Tibial artery (tissue), 4 donors: ENCODE data around the gene SNRPD2.

Experiments used
- DNase-seq, 2 donors: peaks; one replicate each; pipeline ENCODE4 v3.0.0-alpha.2; 2019
- H3K27ac ChIP-seq, 2 donors: fragments of 200-600 bp; sonication (generic) in 1 of 2; 1 replicate in 1 of 2; 2 replicates in 1 of 2; pipeline ENCODE4 v1.5.1; 2018 to 2019; ENCODE audit warnings: mild to moderate bottlenecking in 1 of 2
- H3K27me3 ChIP-seq, 2 donors: fragments of 200-600 bp; sonication (generic) in 1 of 2; one replicate each; pipeline versions ENCODE4 v1.5.1 to v1.6.0; 2016 to 2019
- H3K36me3 ChIP-seq, 3 donors: fragments of 200-600 bp; sonication (generic) in 2 of 3; one replicate each; pipeline ENCODE4 v1.5.1; 2016 to 2019; ENCODE audit warnings: mild to moderate bottlenecking in 2 of 3
- H3K4me1 ChIP-seq, 4 donors: fragments of 200-600 bp; sonication (generic) in 2 of 4; 1 replicate in 3 of 4; 2 replicates in 1 of 4; pipeline ENCODE4 v1.5.1; 2016 to 2019
- H3K4me3 ChIP-seq, 2 donors: fragments of 200-600 bp; sonication (generic) in 1 of 2; 1 replicate in 1 of 2; 2 replicates in 1 of 2; pipeline ENCODE4 v1.5.1; 2018 to 2019; ENCODE audit warnings: mild to moderate bottlenecking in 2 of 2
- H3K9me3 ChIP-seq, 3 donors: fragments of 200-600 bp; sonication (generic) in 1 of 3; one replicate each; pipeline ENCODE4 v1.5.1; 2016 to 2019
- intact Hi-C: fragments of 100-400 bp; cut with DNase I; formaldehyde crosslinking; loops from one replicate; pipeline ENCODE4 v1.15.0; 2023; ENCODE audit warnings: low total_unique reads
- TF ChIP-seq, protein P1 (sequence below), 2 experiments: fragments of 200-600 bp in 1 of 2; fragments of 450-650 bp in 1 of 2; IDR thresholded peaks; one replicate each; pipeline ENCODE4 v1.5.1; 2017 to 2019; ENCODE audit warnings: antibody characterized with exemption in 2 of 2, mild to moderate bottlenecking in 1 of 2, moderate library complexity in 1 of 2

Gene SNRPD2

DNA sequence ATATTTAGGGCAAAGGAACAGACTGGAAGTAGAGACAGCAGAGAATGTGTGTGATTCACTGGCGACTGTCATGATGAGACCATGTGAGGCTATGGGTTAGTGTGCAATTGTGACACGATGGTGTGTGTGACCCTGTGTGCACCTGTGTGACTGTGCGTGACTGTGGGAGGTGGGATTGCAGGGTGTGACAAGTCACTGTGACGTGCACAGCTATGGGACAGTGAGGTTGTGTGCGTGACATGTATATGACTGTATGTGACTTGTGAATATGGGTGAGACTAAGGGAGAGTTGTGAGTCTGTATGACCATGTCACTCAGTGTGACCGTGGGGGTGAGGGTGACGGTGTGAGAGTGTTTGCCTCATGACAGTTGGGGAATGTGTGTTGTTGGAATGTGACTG is 27.2 kb downstream of the SNRPD2 start:
- H3K36me3 ChIP-seq: no peaks in the 10 kb centered on the region
- peaks cover 0 to 20% (median 18%) of the 10 kb centered on the region in 4 donors for H3K4me1 ChIP-seq
- no peaks in the 10 kb centered on the region for H3K9me3 ChIP-seq
- intact Hi-C loops: no loop called here
- TF ChIP-seq, protein P1, sequence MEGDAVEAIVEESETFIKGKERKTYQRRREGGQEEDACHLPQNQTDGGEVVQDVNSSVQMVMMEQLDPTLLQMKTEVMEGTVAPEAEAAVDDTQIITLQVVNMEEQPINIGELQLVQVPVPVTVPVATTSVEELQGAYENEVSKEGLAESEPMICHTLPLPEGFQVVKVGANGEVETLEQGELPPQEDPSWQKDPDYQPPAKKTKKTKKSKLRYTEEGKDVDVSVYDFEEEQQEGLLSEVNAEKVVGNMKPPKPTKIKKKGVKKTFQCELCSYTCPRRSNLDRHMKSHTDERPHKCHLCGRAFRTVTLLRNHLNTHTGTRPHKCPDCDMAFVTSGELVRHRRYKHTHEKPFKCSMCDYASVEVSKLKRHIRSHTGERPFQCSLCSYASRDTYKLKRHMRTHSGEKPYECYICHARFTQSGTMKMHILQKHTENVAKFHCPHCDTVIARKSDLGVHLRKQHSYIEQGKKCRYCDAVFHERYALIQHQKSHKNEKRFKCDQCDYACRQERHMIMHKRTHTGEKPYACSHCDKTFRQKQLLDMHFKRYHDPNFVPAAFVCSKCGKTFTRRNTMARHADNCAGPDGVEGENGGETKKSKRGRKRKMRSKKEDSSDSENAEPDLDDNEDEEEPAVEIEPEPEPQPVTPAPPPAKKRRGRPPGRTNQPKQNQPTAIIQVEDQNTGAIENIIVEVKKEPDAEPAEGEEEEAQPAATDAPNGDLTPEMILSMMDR (IDR thresholded peaks at IDR 0.05): no peak
- no peak for DNase-seq
- no peak overlapping the region for H3K27ac ChIP-seq
- H3K27me3 ChIP-seq: peaks cover 3 to 74% of the 10 kb centered on the region in 2 donors
- no peak overlapping the region for H3K4me3 ChIP-seq

DNA sequence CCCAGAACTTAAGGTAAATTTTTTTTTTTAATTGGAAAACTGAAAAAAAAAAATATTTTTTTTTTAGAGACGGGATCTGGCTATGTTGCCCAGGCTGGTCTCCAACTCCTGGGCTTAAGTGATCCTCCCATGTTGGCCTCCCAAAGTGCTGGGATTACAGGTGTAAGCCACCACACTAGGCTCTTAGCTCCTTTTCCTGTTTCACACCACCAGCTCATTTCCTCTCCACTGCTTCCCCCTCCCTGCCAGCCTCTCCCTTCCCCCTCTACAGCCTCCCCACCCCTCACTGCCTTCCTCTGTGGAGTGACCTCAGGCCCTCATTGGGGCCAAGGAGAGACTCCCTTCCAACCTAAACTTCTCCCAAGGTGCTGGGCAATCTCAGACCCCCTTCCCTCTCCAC is 28.0 kb downstream of the SNRPD2 start:
- DNase-seq: no peak
- H3K9me3 ChIP-seq: no peaks in the 10 kb centered on the region
- no peaks in the 10 kb centered on the region for H3K36me3 ChIP-seq
- intact Hi-C loops: no loop called here
- no peak overlapping the region for H3K4me3 ChIP-seq
- peaks cover 0 to 13% (median 11%) of the 10 kb centered on the region in 4 donors for H3K4me1 ChIP-seq
- peaks cover 0 to 72% of the 10 kb centered on the region in 2 donors for H3K27me3 ChIP-seq
- H3K27ac ChIP-seq: no peak overlapping the region
- TF ChIP-seq, protein P1 (IDR thresholded peaks at IDR 0.05): no peak

DNA sequence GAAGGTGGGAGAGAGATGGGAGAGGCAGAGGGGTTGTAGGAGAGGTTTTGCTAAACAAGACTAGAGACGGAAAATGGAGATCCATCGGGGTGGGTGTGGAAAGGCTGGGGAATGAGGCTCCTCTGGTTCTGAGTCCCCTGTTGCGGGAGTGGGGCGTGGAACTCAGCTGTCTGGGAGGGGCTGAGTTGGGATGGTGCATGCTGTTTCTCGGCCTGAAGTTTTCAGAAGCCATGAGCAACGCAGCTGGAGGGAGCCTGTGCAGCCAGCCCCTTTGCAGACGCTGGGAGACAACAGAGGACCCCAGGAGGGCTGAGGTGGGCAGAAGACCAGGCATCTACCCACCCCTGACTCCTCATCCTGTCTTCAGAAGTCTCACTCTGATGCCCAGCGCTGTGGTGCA is 31.1 kb downstream of the SNRPD2 start:
- Histone ChIP-seq H3K27me3 (peaks cover 0 to 43% of the 10 kb centered on the region in 2 donors), H3K4me1 (no peaks in the 10 kb centered on the region), H3K27ac (no peak overlapping the region), H3K36me3 (no peaks in the 10 kb centered on the region), H3K9me3 (no peaks in the 10 kb centered on the region), H3K4me3 (no peak overlapping the region)
- TF ChIP-seq, protein P1 (IDR thresholded peaks at IDR 0.05): no peak
- intact Hi-C loops: no loop called here
- no peak for DNase-seq

DNA sequence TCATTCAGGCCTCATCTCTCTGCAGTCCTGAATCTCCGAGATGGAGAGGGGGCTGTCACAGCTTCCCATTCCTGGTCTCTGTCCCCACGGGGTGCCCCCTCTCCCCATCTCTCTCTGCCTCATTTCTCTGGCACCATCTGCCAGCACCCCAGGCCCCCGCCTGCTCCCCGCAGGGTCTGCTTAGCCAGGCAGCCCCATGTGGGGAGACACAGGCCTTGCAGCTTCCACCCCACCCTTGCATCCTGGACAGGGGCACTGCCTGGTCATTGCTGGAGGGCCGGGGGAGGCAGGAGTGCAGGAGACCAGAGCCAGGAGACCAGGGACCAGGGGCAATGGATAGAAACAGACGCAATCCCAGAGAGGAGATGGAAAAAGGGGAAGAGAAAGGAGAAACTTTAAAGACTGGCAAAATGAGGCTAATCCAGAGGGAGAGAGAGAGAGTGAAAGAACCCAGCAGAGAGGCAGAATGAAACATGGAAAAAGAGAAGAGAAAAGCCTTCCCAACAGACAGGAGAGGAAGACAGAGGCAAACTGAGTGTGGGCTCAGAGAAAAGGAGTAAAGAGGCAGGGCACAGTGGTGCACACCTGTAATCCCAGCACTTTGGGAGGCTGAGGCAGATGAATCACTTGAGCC is 32.5 kb downstream of the SNRPD2 start:
- Histone ChIP-seq H3K36me3 (no peaks in the 10 kb centered on the region), H3K4me3 (no peak overlapping the region), H3K27ac (no peak overlapping the region), H3K27me3 (peaks cover 0 to 35% of the 10 kb centered on the region in 2 donors), H3K9me3 (no peaks in the 10 kb centered on the region), H3K4me1 (no peaks in the 10 kb centered on the region)
- intact Hi-C loops: no loop called here
- TF ChIP-seq, protein P1 (IDR thresholded peaks at IDR 0.05): no peak
- no peak for DNase-seq

DNA sequence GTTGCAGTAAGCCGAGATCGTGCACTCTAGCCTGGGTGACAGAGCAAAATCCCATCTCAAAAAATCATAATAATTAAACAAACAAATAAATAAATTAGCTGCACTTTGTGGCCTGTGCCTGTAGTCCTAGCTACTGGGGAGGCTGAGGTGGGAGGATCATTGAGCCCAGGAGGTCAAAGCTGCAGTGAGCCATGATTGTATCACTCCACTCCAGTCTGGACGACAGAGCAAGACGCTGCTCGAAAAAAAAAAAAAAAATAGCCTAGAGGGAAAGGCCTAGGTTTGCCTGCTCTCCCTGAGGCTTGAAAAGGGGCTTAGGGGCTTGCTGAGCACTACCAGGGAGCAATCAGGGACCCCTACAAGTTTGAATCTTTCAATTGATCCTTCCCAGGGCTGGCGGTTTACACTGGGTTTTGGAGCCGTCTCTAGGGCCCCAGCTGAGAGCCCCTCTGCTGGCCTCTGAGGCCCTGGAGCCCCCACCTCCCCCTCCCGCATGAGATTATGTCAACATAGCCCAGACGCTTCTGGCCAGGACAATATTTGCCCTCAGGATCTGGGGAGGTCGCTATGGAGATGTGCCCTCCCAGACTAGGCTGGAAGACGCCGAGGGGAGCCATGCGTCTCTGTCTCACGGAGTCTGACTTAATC is 34.1 kb downstream of the SNRPD2 start:
- intact Hi-C loops: no loop called here
- Histone ChIP-seq H3K4me3 (no peak overlapping the region), H3K9me3 (no peaks in the 10 kb centered on the region), H3K4me1 (no peaks in the 10 kb centered on the region), H3K36me3 (no peaks in the 10 kb centered on the region), H3K27ac (no peak overlapping the region), H3K27me3 (peaks cover 0 to 27% of the 10 kb centered on the region in 2 donors)
- TF ChIP-seq, protein P1 (IDR thresholded peaks at IDR 0.05): no peak
- no peak for DNase-seq
